Measurements from ENCODE around the gene RARRES1. TPM values are rescaled to one million over a fixed set of nuclear protein-coding genes. Genes with fewer than 3 reads are reported as not detected.

Gene RARRES1
- total RNA-seq, 1 experiment from 2014 or later = not detected

- Histone ChIP-seq H3K27me3 (replicated peaks; ENCODE audit: insufficient read depth, low read depth, low read length, poor library complexity) (no peaks in the 10 kb centered on the region), H3K4me1 (ENCODE audit: insufficient read depth, low read length, poor library complexity, severe bottlenecking) (peaks cover 3% of the 10 kb centered on the region), H3K4me3 (ENCODE audit: low read depth, low read length, poor library complexity, severe bottlenecking) (no peak overlapping the region), H3K9me3 (ENCODE audit: low read depth, low read length, poor library complexity, severe bottlenecking) (no peaks in the 10 kb centered on the region), H3K36me3 (ENCODE audit: insufficient read depth, low read length, poor library complexity, severe bottlenecking) (no peaks in the 10 kb centered on the region), H3K27ac (ENCODE audit: low read depth, low read length, poor library complexity, severe bottlenecking) (no peak overlapping the region)
- TF ChIP-seq, protein P1, sequence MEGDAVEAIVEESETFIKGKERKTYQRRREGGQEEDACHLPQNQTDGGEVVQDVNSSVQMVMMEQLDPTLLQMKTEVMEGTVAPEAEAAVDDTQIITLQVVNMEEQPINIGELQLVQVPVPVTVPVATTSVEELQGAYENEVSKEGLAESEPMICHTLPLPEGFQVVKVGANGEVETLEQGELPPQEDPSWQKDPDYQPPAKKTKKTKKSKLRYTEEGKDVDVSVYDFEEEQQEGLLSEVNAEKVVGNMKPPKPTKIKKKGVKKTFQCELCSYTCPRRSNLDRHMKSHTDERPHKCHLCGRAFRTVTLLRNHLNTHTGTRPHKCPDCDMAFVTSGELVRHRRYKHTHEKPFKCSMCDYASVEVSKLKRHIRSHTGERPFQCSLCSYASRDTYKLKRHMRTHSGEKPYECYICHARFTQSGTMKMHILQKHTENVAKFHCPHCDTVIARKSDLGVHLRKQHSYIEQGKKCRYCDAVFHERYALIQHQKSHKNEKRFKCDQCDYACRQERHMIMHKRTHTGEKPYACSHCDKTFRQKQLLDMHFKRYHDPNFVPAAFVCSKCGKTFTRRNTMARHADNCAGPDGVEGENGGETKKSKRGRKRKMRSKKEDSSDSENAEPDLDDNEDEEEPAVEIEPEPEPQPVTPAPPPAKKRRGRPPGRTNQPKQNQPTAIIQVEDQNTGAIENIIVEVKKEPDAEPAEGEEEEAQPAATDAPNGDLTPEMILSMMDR (conservative IDR thresholded peaks at IDR 0.05; ENCODE audit: low read depth, low read length) = no peak
- ChIA-PET POLR2A (ENCODE audit: low non-redundant PET) (no interaction called here), CTCF (no interaction called here)
- intact Hi-C loops (cut with micrococcal nuclease; ENCODE audit: unreplicated experiment) = no loop called here
- no peak for DNase-seq (ENCODE audit: low spot score)
- no TSS peak for BruUV-seq (replicated peaks)
These were observed 6.8 kb downstream of the RARRES1 start for GRCh38 chr3:158725348-158726011.

DNA sequence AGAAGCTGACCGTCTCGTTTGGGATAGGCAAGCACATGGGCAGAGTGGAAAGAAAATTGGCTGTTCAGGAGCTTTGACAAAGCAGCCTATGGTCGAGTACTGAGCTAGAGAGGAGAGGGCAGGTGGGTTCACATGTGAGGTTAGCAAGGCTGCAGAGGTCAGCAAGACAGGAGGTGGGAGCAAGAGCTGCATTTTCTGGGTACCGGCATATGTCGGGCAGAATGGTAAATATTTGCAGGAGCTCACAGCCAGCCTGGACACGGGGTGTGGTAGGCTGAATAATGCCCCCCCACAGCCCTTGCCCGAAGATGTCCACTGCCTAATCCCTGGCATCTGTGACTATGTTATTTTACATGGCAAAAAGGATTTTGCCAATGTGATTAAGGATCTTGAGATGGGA, 8.3 kb downstream of the RARRES1 start:
- Histone ChIP-seq H3K36me3 (ENCODE audit: insufficient read depth, low read length, poor library complexity, severe bottlenecking) (no peaks in the 10 kb centered on the region), H3K4me1 (ENCODE audit: insufficient read depth, low read length, poor library complexity, severe bottlenecking) (peaks cover 3% of the 10 kb centered on the region), H3K9me3 (ENCODE audit: low read depth, low read length, poor library complexity, severe bottlenecking) (no peaks in the 10 kb centered on the region), H3K27me3 (replicated peaks; ENCODE audit: insufficient read depth, low read depth, low read length, poor library complexity) (no peaks in the 10 kb centered on the region), H3K27ac (ENCODE audit: low read depth, low read length, poor library complexity, severe bottlenecking) (no peak overlapping the region), H3K4me3 (ENCODE audit: low read depth, low read length, poor library complexity, severe bottlenecking) (no peak overlapping the region)
- DNase-seq (ENCODE audit: low spot score) = no peak
- intact Hi-C loops (cut with micrococcal nuclease; ENCODE audit: unreplicated experiment) = no loop called here
- no TSS peak for BruUV-seq (replicated peaks)
- CTCF ChIA-PET = no interaction called here
- no peak for TF ChIP-seq EZH2 (IDR thresholded peaks at IDR 0.05; ENCODE audit: borderline replicate concordance, low read depth, low read length, poor library complexity, severe bottlenecking)
- TF ChIP-seq, protein P1 (conservative IDR thresholded peaks at IDR 0.05; ENCODE audit: low read depth, low read length) = no peak
- POLR2A ChIA-PET (ENCODE audit: low non-redundant PET) = no interaction called here

DNA sequence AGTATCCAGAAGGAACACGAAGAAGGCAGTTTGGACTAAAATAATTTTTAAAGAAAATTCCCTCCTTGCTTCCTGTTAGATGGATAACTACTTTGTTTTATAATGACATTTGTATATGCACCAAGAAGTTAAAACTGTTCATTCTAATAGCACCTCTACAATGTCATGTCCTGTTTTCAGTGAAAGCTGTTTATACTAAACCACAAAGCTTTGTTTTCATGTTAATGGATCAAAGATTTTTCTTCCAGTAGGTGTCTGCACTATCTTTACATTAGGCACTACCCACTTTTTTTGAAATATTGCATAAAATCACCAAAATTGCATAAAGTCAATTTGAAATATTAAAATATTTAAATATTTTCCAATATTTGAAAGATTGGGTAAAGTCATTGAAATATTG, 10.1 kb downstream of the RARRES1 start:
- ChIA-PET POLR2A (ENCODE audit: low non-redundant PET) (interaction anchor here (0.7 kb wide), 1 partner anchor 12 kb away, joined by 6 read pairs; no protein-coding TSS in a partner anchor), CTCF (no interaction called here)
- H3K27me3 ChIP-seq (replicated peaks; ENCODE audit: insufficient read depth, low read depth, low read length, poor library complexity) = no peaks in the 10 kb centered on the region
- no peaks in the 10 kb centered on the region for H3K9me3 ChIP-seq (ENCODE audit: low read depth, low read length, poor library complexity, severe bottlenecking)
- H3K4me3 ChIP-seq (ENCODE audit: low read depth, low read length, poor library complexity, severe bottlenecking) = no peak overlapping the region
- no peak for TF ChIP-seq EZH2 (IDR thresholded peaks at IDR 0.05; ENCODE audit: borderline replicate concordance, low read depth, low read length, poor library complexity, severe bottlenecking)
- TF ChIP-seq, protein P1 (conservative IDR thresholded peaks at IDR 0.05; ENCODE audit: low read depth, low read length) = no peak
- peaks cover 3% of the 10 kb centered on the region for H3K4me1 ChIP-seq (ENCODE audit: insufficient read depth, low read length, poor library complexity, severe bottlenecking)
- no peak for DNase-seq (ENCODE audit: low spot score)
- no TSS peak for BruUV-seq (replicated peaks)
- H3K36me3 ChIP-seq (ENCODE audit: insufficient read depth, low read length, poor library complexity, severe bottlenecking) = no peaks in the 10 kb centered on the region
- intact Hi-C loops (cut with micrococcal nuclease; ENCODE audit: unreplicated experiment) = no loop called here
- H3K27ac ChIP-seq (ENCODE audit: low read depth, low read length, poor library complexity, severe bottlenecking) = no peak overlapping the region
